Activated T-cell treated with anti-CD3 and anti-CD28 coated beads, Interleukin-2, amount 50 U/mL, for 4 hours (primary cell): ENCODE results near the gene DMAC2. TPM values are rescaled to one million over a fixed set of nuclear protein-coding genes. Genes with fewer than 3 reads are reported as not detected.
"Not testable (repeated sequence)": the region's sequence is repeated elsewhere in the genome, so short reads cannot be mapped to it uniquely, and the experiment has no call there.

Experiments used
- ATAC-seq, 2 donors: fragments of 200-7000 bp; cut with Tn5 transposase; one replicate each; pipeline ENCODE4 v1.10.0; 2021
- DNase-seq: peaks from one replicate; pipeline ENCODE4 v3.0.0-alpha.2; 2020
- H3K27me3 Mint-ChIP-seq: one replicate; pipeline ENCODE4 v1.8.0; 2021; ENCODE audit warnings: low read depth, mixed read lengths
- H3K36me3 Mint-ChIP-seq: one replicate; pipeline ENCODE4 v1.8.0; 2022; ENCODE audit warnings: mixed read lengths; ENCODE audit not compliant: insufficient read depth
- H3K4me1 Mint-ChIP-seq: one replicate; pipeline ENCODE4 v1.8.0; 2021; ENCODE audit warnings: low read depth, mixed read lengths
- H3K4me3 Mint-ChIP-seq: one replicate; pipeline ENCODE4 v1.8.0; 2021; ENCODE audit warnings: mild to moderate bottlenecking, moderate library complexity, mixed read lengths
- H3K9me3 Mint-ChIP-seq: one replicate; pipeline ENCODE4 v1.8.0; 2021; ENCODE audit warnings: mixed read lengths
- total RNA-seq, 3 donors: library from RNA; stranded (reverse); gene quantifications; one replicate each; pipeline ENCODE4 v1.2.1, GENCODE V29; 2021

The DMAC2 gene
- 10 to 100 TPM; 70.9 to 79.8 (median 72.2) TPM for total RNA-seq

DNA sequence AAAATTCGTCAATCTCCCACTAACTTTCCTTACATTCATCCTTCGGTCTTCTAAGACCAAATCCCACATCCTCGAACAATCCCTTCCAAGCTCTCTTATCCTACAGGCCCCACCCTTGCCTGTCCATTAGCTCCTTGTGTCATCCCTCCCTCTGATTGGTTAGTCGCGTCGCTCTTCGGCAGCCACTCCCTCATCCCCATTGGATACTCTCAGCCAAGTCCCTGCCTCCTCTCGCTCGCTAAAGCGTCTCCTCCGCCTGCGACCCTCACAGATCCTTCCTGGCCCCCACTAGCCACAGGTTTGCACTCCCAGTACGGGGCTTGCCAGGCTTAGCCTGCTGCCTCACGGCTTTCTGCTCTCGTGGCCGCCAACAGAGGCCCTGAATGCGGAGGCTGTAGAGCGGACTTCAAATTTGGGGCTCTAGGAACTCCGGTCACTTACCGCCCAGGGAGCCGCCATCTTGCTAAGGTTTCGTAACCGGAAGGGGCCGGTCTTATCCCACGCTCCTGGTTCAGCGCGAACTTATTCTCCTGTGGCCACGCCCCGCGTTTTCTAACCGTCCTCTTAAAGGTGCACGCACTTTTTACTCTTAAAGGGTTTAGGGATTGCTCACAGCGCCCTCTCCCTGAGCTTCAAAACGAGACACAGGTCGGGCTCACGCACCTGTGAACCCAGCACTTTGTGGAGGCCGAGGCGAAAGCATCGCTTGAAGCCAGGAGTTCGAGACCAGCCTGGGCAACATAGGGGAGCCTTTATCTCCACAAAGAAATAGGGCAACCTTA is at the start of gene DMAC2:
DMAC2 (minus strand) TSS at position 472 of the 782 bp plus-strand sequence; CDS start at position 459, 13 bp downstream.
- ATAC-seq = peak; percentile 95 to 97
- H3K4me3 Mint-ChIP-seq = no peak within 1 kb of the TSS
- H3K36me3 Mint-ChIP-seq = peaks cover 9% of the 10 kb centered on the region
- no peaks in the 10 kb centered on the region for H3K9me3 Mint-ChIP-seq
- peaks cover 13% of the 10 kb centered on the region for H3K4me1 Mint-ChIP-seq
- DNase-seq = peak; percentile 90
- no peaks in the 10 kb centered on the region for H3K27me3 Mint-ChIP-seq

- DNase-seq, H3K4me3 Mint-ChIP-seq: not testable (repeated sequence)
Observed at GRCh38 chr19:41486953-41487352, 47.2 kb upstream of the DMAC2 start.

DNA sequence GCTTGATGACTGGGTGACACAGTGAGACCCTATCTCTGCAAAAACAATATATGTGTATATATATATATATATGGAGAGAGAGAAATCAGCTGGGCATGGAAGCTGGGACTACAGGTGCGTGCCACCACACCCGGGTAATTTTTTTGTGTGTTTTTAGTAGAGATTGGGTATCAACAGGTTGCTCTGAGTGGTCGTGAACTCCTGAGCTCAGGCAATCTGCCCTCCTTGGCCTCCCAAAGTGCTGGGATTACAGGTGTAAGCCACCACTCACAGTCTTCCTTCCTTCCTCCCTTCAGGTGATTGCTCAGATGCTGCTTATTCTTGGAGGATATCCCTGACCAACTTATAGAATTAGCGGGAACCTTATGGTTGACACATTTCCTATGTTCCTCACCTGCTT is 45.1 kb upstream of the DMAC2 start:
- Mint-ChIP-seq H3K4me1 (no peaks in the 10 kb centered on the region), H3K9me3 (peaks cover 9% of the 10 kb centered on the region), H3K36me3 (no peaks in the 10 kb centered on the region), H3K4me3 (no peak overlapping the region), H3K27me3 (peaks cover 55% of the 10 kb centered on the region)
- ATAC-seq (no peak), DNase-seq (no peak)

More at GRCh38 chr19:41486953-41487352, 47.2 kb upstream of the DMAC2 start:
- H3K27me3 Mint-ChIP-seq = peaks cover 43% of the 10 kb centered on the region
- H3K36me3 Mint-ChIP-seq, H3K4me1 Mint-ChIP-seq, ATAC-seq, H3K9me3 Mint-ChIP-seq: not testable (repeated sequence)

- Mint-ChIP-seq H3K9me3 (no peaks in the 10 kb centered on the region), H3K36me3 (no peaks in the 10 kb centered on the region), H3K4me3 (no peak overlapping the region), H3K27me3 (peaks cover 43% of the 10 kb centered on the region), H3K4me1 (no peaks in the 10 kb centered on the region)
- DNase-seq = no peak
- ATAC-seq = no peak
Observed at GRCh38 chr19:41480336-41480735, 40.6 kb upstream of the DMAC2 start.

DNA sequence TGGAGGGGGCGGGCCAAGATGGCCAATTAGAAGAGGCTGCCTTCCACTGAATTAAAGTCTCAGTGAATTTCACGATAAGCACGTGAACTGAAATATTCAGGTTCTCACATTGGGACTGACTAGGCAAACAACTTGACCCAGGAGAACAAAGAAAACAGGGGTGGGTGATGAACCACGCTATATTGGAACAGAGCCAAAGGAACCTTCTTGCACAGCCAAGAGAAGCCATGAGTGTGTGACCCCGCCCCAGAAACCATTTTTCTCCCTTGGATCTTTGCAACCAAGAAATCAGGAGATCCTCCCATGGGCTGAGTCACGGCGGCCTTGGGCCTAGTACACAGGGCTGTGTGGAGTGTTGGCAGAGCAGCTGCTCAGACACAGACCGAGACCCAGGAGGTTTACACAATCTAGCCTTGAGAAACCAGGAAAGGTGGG is 40.1 kb upstream of the DMAC2 start:
- ATAC-seq (peak in 1 of 2 donors; percentile 56), DNase-seq (no peak)
- Mint-ChIP-seq H3K36me3 (no peaks in the 10 kb centered on the region), H3K27me3 (peaks cover 39% of the 10 kb centered on the region), H3K4me3 (no peak overlapping the region), H3K4me1 (no peaks in the 10 kb centered on the region), H3K9me3 (no peaks in the 10 kb centered on the region)

GRCh38 chr19:41478875-41479756 is 39.4 kb upstream of the DMAC2 start:
- peaks cover 36% of the 10 kb centered on the region for H3K27me3 Mint-ChIP-seq
- H3K4me3 Mint-ChIP-seq = no peak overlapping the region
- ATAC-seq (no peak), DNase-seq (no peak)
- no peaks in the 10 kb centered on the region for H3K36me3 Mint-ChIP-seq
- no peaks in the 10 kb centered on the region for H3K4me1 Mint-ChIP-seq
- no peaks in the 10 kb centered on the region for H3K9me3 Mint-ChIP-seq

GRCh38 chr19:41478171-41478570 is 38.5 kb upstream of the DMAC2 start:
- DNase-seq = no peak
- Mint-ChIP-seq H3K9me3 (no peaks in the 10 kb centered on the region), H3K4me3 (no peak overlapping the region), H3K36me3 (no peaks in the 10 kb centered on the region), H3K27me3 (peaks cover 41% of the 10 kb centered on the region), H3K4me1 (no peaks in the 10 kb centered on the region)
- no peak for ATAC-seq

GRCh38 chr19:41476583-41476982 is 36.9 kb upstream of the DMAC2 start:
- no peaks in the 10 kb centered on the region for H3K4me1 Mint-ChIP-seq

DNA sequence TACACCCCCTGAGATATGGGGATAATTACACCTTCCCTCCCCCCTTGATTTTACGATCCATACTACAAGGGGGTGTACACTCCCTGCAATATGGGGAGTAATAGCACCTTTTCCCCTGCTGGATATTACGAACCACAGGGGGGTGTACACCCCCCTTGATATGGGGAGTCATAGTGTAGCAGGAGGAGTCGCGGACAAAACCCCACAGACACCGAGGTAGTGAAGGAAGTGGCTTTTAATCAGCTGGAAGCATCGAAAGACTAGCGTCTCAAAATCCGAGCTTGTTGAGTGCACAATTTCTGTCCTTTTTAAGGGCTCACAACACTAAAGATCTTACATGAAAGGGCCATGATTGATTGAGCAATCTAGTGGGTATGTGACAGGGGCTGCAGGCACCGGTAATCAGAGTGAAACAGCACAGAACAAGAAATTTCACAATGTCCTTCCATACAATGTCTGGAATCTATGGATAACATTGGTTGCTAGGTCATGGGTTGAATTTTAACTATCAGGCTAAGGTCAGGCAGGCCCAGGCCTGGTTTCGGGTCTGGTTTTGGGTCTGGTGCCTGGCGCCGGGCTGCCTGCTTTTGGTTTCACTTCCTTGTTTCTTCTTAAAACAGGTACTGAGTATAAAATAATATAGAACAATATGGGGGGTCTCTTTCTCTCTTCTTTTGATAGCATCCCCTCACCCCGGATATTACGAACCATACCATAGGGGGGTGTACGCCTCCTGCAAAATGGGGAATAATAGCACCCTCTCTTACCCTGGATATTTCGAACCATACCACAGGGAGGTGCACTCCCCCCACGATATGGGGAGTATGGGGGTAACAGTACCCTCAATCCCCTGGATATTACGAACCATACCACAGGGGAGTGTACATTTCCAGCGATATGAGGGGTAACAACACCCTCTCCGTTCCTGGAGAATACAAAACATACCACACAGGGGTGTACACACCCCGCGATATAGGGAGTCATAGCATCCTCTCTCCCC is 23.8 kb upstream of the DMAC2 start:
- peaks cover 41% of the 10 kb centered on the region for H3K27me3 Mint-ChIP-seq
- not testable (repeated sequence) for H3K4me1 Mint-ChIP-seq, H3K9me3 Mint-ChIP-seq, DNase-seq, H3K36me3 Mint-ChIP-seq
- ATAC-seq = peak in 1 of 2 donors; percentile 21
- H3K4me3 Mint-ChIP-seq = peak overlapping the region; percentile 19

More at GRCh38 chr19:41476583-41476982, 36.9 kb upstream of the DMAC2 start:
- no peaks in the 10 kb centered on the region for H3K9me3 Mint-ChIP-seq
- H3K36me3 Mint-ChIP-seq = no peaks in the 10 kb centered on the region
- no peak overlapping the region for H3K4me3 Mint-ChIP-seq
- H3K27me3 Mint-ChIP-seq = peaks cover 45% of the 10 kb centered on the region
- no peak for ATAC-seq
- no peak for DNase-seq

DNA sequence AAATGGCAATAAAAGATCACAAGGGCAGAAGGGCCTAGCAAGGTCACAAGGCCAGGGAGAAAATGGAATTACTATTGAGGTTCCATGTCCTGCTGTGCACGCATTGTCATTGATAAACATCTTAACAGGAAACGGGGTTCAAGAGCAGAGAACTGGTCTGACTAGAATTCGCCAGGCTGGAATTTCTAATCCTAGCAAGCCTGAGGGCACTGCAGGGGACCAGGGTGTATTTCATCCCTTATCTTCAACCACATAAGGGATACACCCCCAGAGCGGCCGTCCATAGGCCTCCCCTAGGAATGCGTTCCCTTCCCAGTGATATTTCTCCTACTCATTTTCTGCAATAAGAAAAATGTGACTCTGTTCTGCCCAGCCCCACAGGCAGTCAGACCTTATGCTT is 22.8 kb upstream of the DMAC2 start:
- DNase-seq (no peak), ATAC-seq (no peak)
- no peak overlapping the region for H3K4me3 Mint-ChIP-seq
- H3K27me3 Mint-ChIP-seq = peaks cover 37% of the 10 kb centered on the region
- H3K36me3 Mint-ChIP-seq = no peaks in the 10 kb centered on the region
- H3K9me3 Mint-ChIP-seq = no peaks in the 10 kb centered on the region
- peaks cover 14% of the 10 kb centered on the region for H3K4me1 Mint-ChIP-seq

- peaks cover 15% of the 10 kb centered on the region for H3K4me1 Mint-ChIP-seq
- peak overlapping the region; percentile 19 for H3K4me3 Mint-ChIP-seq
- peaks cover 15% of the 10 kb centered on the region for H3K27me3 Mint-ChIP-seq
- DNase-seq (no peak), ATAC-seq (peak; percentile 76 to 85)
- no peaks in the 10 kb centered on the region for H3K36me3 Mint-ChIP-seq
- no peaks in the 10 kb centered on the region for H3K9me3 Mint-ChIP-seq
Observed at GRCh38 chr19:41457241-41457640, 17.5 kb upstream of the DMAC2 start.

- no peak for ATAC-seq
- H3K27me3 Mint-ChIP-seq = peaks cover 15% of the 10 kb centered on the region
- H3K4me1 Mint-ChIP-seq = peaks cover 15% of the 10 kb centered on the region
- no peaks in the 10 kb centered on the region for H3K9me3 Mint-ChIP-seq
- H3K36me3 Mint-ChIP-seq = no peaks in the 10 kb centered on the region
- DNase-seq = no peak
- H3K4me3 Mint-ChIP-seq = no peak overlapping the region
Observed at GRCh38 chr19:41456342-41456918, 16.7 kb upstream of the DMAC2 start.

GRCh38 chr19:41455936-41456335 is 16.2 kb upstream of the DMAC2 start:
- H3K36me3 Mint-ChIP-seq = no peaks in the 10 kb centered on the region

More at GRCh38 chr19:41455936-41456335, 16.2 kb upstream of the DMAC2 start:
- no peak for ATAC-seq
- Mint-ChIP-seq H3K27me3 (peaks cover 15% of the 10 kb centered on the region), H3K4me3 (no peak overlapping the region), H3K4me1 (peaks cover 15% of the 10 kb centered on the region), H3K9me3 (no peaks in the 10 kb centered on the region)
- no peak for DNase-seq
